IPS-18a (cell line): Measurements from ENCODE around the gene FPR2.

Experiments
- H3K27ac ChIP-seq: one replicate; pipeline ENCODE4 v1.5.1; 2013; ENCODE audit warnings: low read length
- H3K27me3 ChIP-seq: one replicate; pipeline ENCODE4 v1.6.1; 2013; ENCODE audit warnings: mild to moderate bottlenecking, low read length; ENCODE audit not compliant: control insufficient read depth, insufficient read depth
- H3K36me3 ChIP-seq: one replicate; pipeline ENCODE4 v1.6.1; 2013; ENCODE audit warnings: low read depth, low read length; ENCODE audit not compliant: control insufficient read depth
- H3K4me1 ChIP-seq: one replicate; pipeline ENCODE4 v1.6.1; 2013; ENCODE audit warnings: low read depth, low read length; ENCODE audit not compliant: control insufficient read depth
- H3K4me3 ChIP-seq: one replicate; pipeline ENCODE4 v1.5.1; 2013; ENCODE audit warnings: low read length
- H3K9ac ChIP-seq: one replicate; pipeline ENCODE4 v1.6.1; 2013; ENCODE audit warnings: mild to moderate bottlenecking, low read length, moderate library complexity
- H3K9me3 ChIP-seq: one replicate; pipeline ENCODE4 v1.6.1; 2013; ENCODE audit warnings: low read depth, low read length; ENCODE audit not compliant: control insufficient read depth

Gene FPR2

DNA sequence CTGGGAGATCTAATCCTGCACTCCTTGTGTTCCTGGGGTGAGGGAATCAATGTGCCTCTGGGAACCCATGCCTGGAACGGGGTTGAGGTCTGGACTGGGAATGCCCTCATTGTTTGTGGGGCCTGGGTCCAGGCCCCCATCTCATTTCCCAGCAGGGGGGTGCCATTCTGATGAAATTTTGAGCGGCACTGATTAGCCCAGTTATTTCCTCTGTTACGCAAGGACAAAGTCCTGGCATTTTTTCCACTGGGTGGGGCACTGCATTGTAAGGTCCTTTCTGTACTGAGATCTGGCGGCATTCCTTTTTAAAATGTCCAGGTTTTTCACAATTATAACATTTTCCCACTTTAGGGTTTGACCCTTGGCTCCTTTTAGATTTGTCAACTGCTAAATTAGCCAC, 48.8 kb downstream of the FPR2 start:
- peaks cover 16% of the 10 kb centered on the region for H3K4me1 ChIP-seq
- H3K9ac ChIP-seq, result no peak overlapping the region
- H3K4me3 ChIP-seq, result no peak overlapping the region
- no peaks in the 10 kb centered on the region for H3K36me3 ChIP-seq
- H3K27me3 ChIP-seq, result no peaks in the 10 kb centered on the region
- no peaks in the 10 kb centered on the region for H3K9me3 ChIP-seq
- H3K27ac ChIP-seq, result no peak overlapping the region

DNA sequence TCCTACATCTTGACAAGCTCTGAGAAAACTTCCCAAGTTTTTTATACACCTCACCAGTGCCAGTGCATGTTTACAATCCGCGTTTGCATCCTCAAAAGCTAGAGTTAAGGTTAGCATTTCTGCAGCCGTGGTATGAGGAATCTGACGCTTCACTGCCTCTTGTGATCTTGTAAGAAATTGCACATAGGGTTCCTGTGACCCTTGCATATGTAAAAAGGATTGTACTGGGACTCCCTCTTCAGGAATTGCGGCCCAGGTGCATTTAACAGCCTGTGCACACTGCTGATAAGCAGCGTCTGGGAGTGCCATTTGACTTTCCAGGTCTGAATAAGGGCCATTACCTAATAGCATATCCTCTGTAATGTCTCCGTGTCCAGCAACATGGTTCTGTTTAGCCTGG, 49.2 kb downstream of the FPR2 start:
- H3K9me3 ChIP-seq, result no peaks in the 10 kb centered on the region
- H3K36me3 ChIP-seq, result no peaks in the 10 kb centered on the region
- H3K4me1 ChIP-seq, result peaks cover 16% of the 10 kb centered on the region
- no peak overlapping the region for H3K27ac ChIP-seq
- H3K27me3 ChIP-seq, result no peaks in the 10 kb centered on the region
- no peak overlapping the region for H3K9ac ChIP-seq
- no peak overlapping the region for H3K4me3 ChIP-seq

DNA sequence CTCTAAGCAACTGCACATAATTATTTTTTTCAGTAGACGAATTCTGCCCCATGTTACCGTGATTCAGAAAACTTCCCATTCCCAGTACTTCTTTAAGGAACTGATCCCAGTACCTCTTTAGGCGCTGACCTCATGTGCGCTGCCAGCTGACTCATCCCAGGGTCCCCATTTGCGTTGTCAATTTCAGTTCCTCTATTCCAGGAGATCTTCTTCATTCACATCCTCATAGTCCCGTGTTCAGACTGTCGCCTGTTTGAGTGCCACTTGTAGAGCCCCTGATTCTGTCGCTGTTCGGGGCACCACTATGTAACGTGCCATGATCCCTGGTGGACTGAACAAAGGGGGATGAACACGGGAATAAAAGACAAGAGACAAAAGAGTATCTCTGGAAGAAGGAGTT, 50.4 kb downstream of the FPR2 start:
- H3K9ac ChIP-seq, result no peak overlapping the region
- no peaks in the 10 kb centered on the region for H3K36me3 ChIP-seq
- no peaks in the 10 kb centered on the region for H3K27me3 ChIP-seq
- H3K4me1 ChIP-seq, result peaks cover 16% of the 10 kb centered on the region
- H3K9me3 ChIP-seq, result no peaks in the 10 kb centered on the region
- no peak overlapping the region for H3K27ac ChIP-seq
- no peak overlapping the region for H3K4me3 ChIP-seq

DNA sequence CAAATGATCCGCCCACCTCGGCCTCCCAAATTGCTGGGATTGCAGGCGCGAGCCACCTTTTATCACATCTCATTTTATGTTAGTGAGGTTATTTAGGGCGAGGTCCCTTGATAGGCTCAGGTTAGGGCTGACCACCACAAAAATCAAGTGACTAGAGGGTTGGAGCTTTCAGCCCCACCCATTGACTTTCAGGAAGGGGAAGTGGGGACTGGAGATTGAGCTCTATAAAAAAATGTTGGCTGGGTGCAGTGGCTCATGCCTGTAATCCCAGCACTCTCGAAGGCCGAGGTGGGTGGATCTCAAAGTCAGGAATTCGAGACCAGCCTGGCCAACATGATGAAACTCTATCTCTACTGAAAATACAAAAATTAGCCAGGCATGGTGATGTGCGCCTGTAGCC, 54.1 kb downstream of the FPR2 start:
- Histone ChIP-seq H3K36me3 (no peaks in the 10 kb centered on the region), H3K9me3 (peaks cover 2% of the 10 kb centered on the region), H3K9ac (no peak overlapping the region), H3K4me1 (no peaks in the 10 kb centered on the region), H3K27me3 (no peaks in the 10 kb centered on the region), H3K27ac (no peak overlapping the region), H3K4me3 (no peak overlapping the region)

DNA sequence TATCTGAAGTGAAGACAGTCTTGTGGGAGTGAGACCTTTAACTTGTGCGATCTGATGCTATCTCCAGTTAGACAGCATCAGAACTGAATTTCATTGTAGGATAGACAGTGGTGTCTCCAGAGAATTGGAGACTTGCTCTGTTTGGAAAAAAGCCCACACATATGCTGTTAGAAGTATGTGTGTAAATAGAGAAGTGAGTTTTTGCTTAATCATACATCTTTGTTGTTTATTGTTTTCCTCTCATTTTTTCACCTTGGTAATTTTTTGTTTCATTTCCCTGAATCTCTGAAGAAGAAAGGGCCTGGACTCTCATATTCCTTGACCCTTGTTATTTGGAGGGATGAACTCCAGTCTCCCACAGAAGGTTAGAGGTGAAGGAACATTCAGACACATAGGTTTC, 55.7 kb downstream of the FPR2 start:
- no peak overlapping the region for H3K27ac ChIP-seq
- no peak overlapping the region for H3K4me3 ChIP-seq
- no peak overlapping the region for H3K9ac ChIP-seq
- H3K27me3 ChIP-seq, result no peaks in the 10 kb centered on the region
- H3K9me3 ChIP-seq, result peaks cover 2% of the 10 kb centered on the region
- no peaks in the 10 kb centered on the region for H3K36me3 ChIP-seq
- H3K4me1 ChIP-seq, result no peaks in the 10 kb centered on the region

DNA sequence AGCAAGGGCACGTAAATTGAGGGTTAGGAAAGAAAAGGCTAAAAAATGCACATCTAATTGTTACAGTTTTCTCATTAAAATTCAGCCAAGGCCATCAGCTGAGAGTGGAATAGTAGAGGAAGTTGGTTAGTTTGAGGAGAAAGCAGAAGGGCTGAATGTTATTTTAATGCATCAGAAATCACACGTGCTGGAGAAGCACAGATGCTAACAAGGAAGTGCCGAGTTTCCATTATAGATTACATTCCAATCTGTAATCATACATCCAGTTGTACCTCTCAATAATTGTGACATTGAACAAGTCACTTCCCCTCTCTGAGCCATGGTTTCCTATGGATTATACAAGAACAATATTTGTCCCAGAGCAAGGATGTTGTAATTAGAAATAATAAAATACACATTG, 59.0 kb downstream of the FPR2 start:
- Histone ChIP-seq H3K27ac (no peak overlapping the region), H3K4me1 (no peaks in the 10 kb centered on the region), H3K27me3 (no peaks in the 10 kb centered on the region), H3K9ac (no peak overlapping the region), H3K36me3 (no peaks in the 10 kb centered on the region), H3K9me3 (peaks cover 5% of the 10 kb centered on the region), H3K4me3 (no peak overlapping the region)
